DND-41 (cell line): ENCODE measurements around the gene RNF43.

Source experiments
- ATAC-seq: fragments of 200-7000 bp; cut with Tn5 transposase; 3 replicates; pipeline ENCODE4 v1.9.1; 2021; ENCODE audit warnings: low read depth; ENCODE audit not compliant: insufficient read depth
- DNase-seq: peaks from one replicate; pipeline ENCODE4 v3.0.0-alpha.2; 2020
- H2AFZ ChIP-seq: 2 replicates; pipeline ENCODE4 v1.6.0; 2012; ENCODE audit warnings: low read depth, low read length
- H3K27ac ChIP-seq: 2 replicates; pipeline ENCODE4 v1.5.1; 2012; ENCODE audit warnings: low read length, inconsistent platforms
- H3K27me3 ChIP-seq: fragments of 200-600 bp; sonication (generic); 2 replicates; pipeline ENCODE4 v1.6.0; 2012; ENCODE audit warnings: low read length, mild to moderate bottlenecking, inconsistent platforms; ENCODE audit not compliant: insufficient read depth, poor library complexity
- H3K36me3 ChIP-seq: 2 replicates; pipeline ENCODE4 v1.5.1; 2012; ENCODE audit warnings: low read length, inconsistent platforms; ENCODE audit not compliant: insufficient read depth
- H3K4me1 ChIP-seq: 2 replicates; pipeline ENCODE4 v1.5.1; 2012; ENCODE audit warnings: mild to moderate bottlenecking, low read length; ENCODE audit not compliant: insufficient read depth
- H3K4me2 ChIP-seq: 2 replicates; pipeline ENCODE4 v1.6.0; 2012; ENCODE audit warnings: mild to moderate bottlenecking, moderate library complexity, low read length, inconsistent platforms; ENCODE audit not compliant: insufficient read depth
- H3K4me3 ChIP-seq, 2 experiments: fragments of 200-600 bp in 1 of 2; shearing (Covaris generic) in 1 of 2; 2 replicates each; pipeline ENCODE4 v1.5.1; 2012 to 2016; ENCODE audit warnings: inconsistent platforms in 2 of 2, low read length in 2 of 2, mild to moderate bottlenecking in 2 of 2, low read depth in 1 of 2, moderate library complexity in 1 of 2
- H3K79me2 ChIP-seq: 2 replicates; pipeline ENCODE4 v1.6.0; 2012; ENCODE audit warnings: low read length, inconsistent platforms; ENCODE audit not compliant: insufficient read depth
- H3K9ac ChIP-seq: 2 replicates; pipeline ENCODE4 v1.6.0; 2012; ENCODE audit warnings: low read depth, mild to moderate bottlenecking, inconsistent platforms, low read length, moderate library complexity
- H3K9me3 ChIP-seq: 2 replicates; pipeline ENCODE4 v1.5.1; 2012; ENCODE audit warnings: low read length, moderate library complexity, mild to moderate bottlenecking, inconsistent platforms; ENCODE audit not compliant: insufficient read depth, severe bottlenecking
- H4K20me1 ChIP-seq: 2 replicates; pipeline ENCODE4 v1.6.0; 2012; ENCODE audit warnings: low read length; ENCODE audit not compliant: insufficient read depth
- EZH2 ChIP-seq: IDR thresholded peaks from 3 replicates; pipeline ENCODE4 v1.6.1; 2012; ENCODE audit warnings: borderline replicate concordance, low read depth, mild to moderate bottlenecking, moderate library complexity, low read length, inconsistent platforms; ENCODE audit not compliant: severe bottlenecking
- TF ChIP-seq, protein P1 (sequence below): IDR thresholded peaks from 2 replicates; pipeline ENCODE4 v1.5.1; 2012; ENCODE audit warnings: borderline replicate concordance, low read length, moderate library complexity, mild to moderate bottlenecking; ENCODE audit not compliant: poor library complexity, severe bottlenecking; ENCODE audit errors: extremely low read depth

The RNF43 gene

DNA sequence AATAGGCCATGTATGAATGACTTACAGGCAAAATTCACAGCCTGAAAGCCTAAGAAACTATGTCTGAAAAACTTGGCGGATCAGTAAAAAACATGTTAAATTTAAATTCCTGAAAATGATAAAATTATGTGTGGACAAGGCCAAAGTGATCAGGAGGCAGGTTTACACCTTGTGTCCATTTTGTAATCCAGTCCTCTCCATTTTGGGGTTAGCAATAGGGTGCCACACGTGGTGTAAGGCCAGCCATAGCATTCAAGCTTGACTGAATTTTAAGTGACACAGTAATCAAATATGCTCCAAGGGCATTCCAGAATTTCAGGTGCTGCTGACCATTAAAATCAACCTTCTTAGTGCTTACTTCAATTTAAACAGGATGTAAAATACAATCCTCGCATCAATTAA lies 2.7 kb downstream of the RNF43 start:
- H3K79me2 ChIP-seq: no peaks in the 10 kb centered on the region
- H3K36me3 ChIP-seq: no peaks in the 10 kb centered on the region
- TF ChIP-seq, protein P1, sequence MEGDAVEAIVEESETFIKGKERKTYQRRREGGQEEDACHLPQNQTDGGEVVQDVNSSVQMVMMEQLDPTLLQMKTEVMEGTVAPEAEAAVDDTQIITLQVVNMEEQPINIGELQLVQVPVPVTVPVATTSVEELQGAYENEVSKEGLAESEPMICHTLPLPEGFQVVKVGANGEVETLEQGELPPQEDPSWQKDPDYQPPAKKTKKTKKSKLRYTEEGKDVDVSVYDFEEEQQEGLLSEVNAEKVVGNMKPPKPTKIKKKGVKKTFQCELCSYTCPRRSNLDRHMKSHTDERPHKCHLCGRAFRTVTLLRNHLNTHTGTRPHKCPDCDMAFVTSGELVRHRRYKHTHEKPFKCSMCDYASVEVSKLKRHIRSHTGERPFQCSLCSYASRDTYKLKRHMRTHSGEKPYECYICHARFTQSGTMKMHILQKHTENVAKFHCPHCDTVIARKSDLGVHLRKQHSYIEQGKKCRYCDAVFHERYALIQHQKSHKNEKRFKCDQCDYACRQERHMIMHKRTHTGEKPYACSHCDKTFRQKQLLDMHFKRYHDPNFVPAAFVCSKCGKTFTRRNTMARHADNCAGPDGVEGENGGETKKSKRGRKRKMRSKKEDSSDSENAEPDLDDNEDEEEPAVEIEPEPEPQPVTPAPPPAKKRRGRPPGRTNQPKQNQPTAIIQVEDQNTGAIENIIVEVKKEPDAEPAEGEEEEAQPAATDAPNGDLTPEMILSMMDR: no peak
- TF ChIP-seq EZH2: no peak
- H3K4me3 ChIP-seq: no peak overlapping the region
- no peak overlapping the region for H3K4me2 ChIP-seq
- H2AFZ ChIP-seq: no peak overlapping the region
- H3K9me3 ChIP-seq: no peaks in the 10 kb centered on the region
- H3K27ac ChIP-seq: no peak overlapping the region
- no peak for ATAC-seq
- no peak for DNase-seq
- H3K4me1 ChIP-seq: peaks cover 10% of the 10 kb centered on the region
- no peaks in the 10 kb centered on the region for H4K20me1 ChIP-seq
- H3K27me3 ChIP-seq: peaks cover 31% of the 10 kb centered on the region
- no peak overlapping the region for H3K9ac ChIP-seq

DNA sequence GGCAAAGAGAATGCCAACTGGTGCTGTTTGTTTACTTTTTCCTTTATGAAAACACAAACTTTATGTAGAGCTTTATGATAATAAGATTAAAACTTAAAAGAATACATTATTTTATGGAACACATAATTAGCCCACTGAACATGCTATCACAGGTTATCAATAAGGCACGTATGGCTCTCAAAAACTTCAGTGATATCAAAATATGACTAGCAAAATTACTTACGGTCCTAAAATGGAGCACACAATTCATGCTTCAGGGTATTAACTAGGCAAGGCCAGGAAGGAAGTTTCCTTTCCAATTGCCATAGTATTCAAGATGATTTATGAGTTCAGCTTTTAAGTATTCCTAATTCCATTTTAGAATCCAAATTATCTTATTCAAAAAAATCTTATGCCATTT lies 3.6 kb downstream of the RNF43 start:
- Histone ChIP-seq H3K4me1 (peaks cover 10% of the 10 kb centered on the region), H3K27ac (no peak overlapping the region), H3K27me3 (peaks cover 37% of the 10 kb centered on the region), H2AFZ (no peak overlapping the region), H3K79me2 (no peaks in the 10 kb centered on the region), H3K4me2 (no peak overlapping the region), H3K9me3 (no peaks in the 10 kb centered on the region), H3K9ac (no peak overlapping the region), H3K36me3 (no peaks in the 10 kb centered on the region), H4K20me1 (no peaks in the 10 kb centered on the region), H3K4me3 (no peak overlapping the region)
- DNase-seq: no peak
- no peak for TF ChIP-seq EZH2
- ATAC-seq: no peak

DNA sequence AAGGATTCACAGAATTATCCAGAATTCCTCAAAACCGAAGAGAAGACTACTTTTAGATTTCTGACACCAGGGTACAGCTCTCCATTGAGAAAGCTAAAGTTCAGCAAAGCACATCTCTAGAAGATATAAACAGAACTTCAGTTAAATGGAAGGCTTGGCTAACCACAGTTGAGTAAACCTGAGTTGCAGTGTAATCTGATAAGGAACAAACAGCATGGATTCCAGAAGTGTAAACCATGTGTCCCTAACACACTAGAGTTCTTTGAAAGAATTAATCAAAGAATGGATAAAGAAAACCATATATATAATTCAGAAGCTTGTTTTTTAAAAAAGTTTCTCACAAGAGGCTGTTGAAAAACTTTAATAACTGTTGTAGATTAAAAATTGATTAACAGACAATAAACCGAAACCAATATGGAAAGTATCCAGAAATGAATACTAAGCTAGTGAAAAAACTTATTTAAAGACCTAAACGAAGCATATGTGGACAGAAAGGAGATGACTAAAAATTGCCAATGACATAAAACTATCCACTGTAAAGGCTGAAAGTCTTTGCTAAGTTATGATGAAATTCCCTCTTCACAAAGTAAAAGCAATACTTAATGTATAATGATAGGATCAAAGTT lies 4.3 kb downstream of the RNF43 start:
- H3K9me3 ChIP-seq: no peaks in the 10 kb centered on the region
- H2AFZ ChIP-seq: no peak overlapping the region
- ATAC-seq: no peak
- no peak overlapping the region for H3K9ac ChIP-seq
- TF ChIP-seq EZH2: no peak
- TF ChIP-seq, protein P1: no peak
- no peak overlapping the region for H3K4me2 ChIP-seq
- H3K4me3 ChIP-seq: no peak overlapping the region
- no peak overlapping the region for H3K27ac ChIP-seq
- peaks cover 43% of the 10 kb centered on the region for H3K27me3 ChIP-seq
- no peaks in the 10 kb centered on the region for H3K36me3 ChIP-seq
- no peaks in the 10 kb centered on the region for H4K20me1 ChIP-seq
- H3K4me1 ChIP-seq: peaks cover 8% of the 10 kb centered on the region
- no peaks in the 10 kb centered on the region for H3K79me2 ChIP-seq
- DNase-seq: no peak

DNA sequence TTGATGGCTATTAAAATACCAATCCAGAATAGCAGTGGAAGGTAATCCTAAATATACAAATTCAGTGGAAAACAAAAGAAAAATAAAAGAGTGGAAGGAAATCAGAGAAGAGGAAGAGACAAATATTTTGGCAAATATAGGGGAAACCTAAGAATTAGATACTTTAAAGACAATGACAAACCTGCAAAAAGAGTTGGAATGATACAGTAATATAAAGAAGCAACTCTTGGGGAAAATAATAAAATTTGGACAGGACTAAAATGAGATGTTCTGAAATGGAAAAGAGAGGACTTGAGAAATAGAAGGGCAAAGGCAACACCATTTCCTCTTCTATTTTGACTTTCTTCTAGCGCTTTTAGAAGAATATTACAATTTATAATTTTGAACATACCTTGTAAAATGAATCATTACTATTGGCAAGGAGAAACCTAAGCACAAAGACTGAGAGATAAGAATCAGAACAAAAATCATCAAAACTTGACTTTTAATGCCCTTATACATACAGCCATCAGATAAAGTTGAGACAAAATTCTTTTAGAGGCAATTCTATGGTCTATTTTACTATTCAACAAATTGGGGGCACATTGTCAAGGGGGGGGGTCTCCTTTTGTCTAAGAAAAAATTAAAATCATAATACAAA lies 5.2 kb downstream of the RNF43 start:
- Histone ChIP-seq H4K20me1 (no peaks in the 10 kb centered on the region), H3K4me1 (no peaks in the 10 kb centered on the region), H2AFZ (no peak overlapping the region), H3K79me2 (no peaks in the 10 kb centered on the region), H3K4me3 (no peak overlapping the region), H3K27me3 (peaks cover 45% of the 10 kb centered on the region), H3K4me2 (no peak overlapping the region), H3K9ac (no peak overlapping the region), H3K36me3 (no peaks in the 10 kb centered on the region), H3K27ac (no peak overlapping the region), H3K9me3 (no peaks in the 10 kb centered on the region)
- DNase-seq (no peak), ATAC-seq (no peak)
- TF ChIP-seq EZH2: no peak
- TF ChIP-seq, protein P1: no peak
